ENCODE measurements around the gene PIK3C2G. TPM values are rescaled to one million over a fixed set of nuclear protein-coding genes. Genes with fewer than 3 reads are reported as not detected.
"Not testable (repeated sequence)": the region's sequence is repeated elsewhere in the genome, so short reads cannot be mapped to it uniquely, and the experiment has no call there.

PIK3C2G gene
- total RNA-seq, 1 donor from 2014 or later, result 0.69 TPM

- DNase-seq, result no peak
- no peak for ATAC-seq
- no peaks in the 10 kb centered on the region for H3K4me1 ChIP-seq
- H3K27me3 ChIP-seq, result no peaks in the 10 kb centered on the region
- H3K4me3 ChIP-seq, result no peak overlapping the region
- H3K9me3 ChIP-seq, result no peaks in the 10 kb centered on the region
- TF ChIP-seq CTCF (IDR thresholded peaks at IDR 0.05), result no peak
- intact Hi-C loops (cut with DNase I), result no loop called here
- H3K36me3 ChIP-seq, result no peaks in the 10 kb centered on the region
- H3K27ac ChIP-seq, result no peak overlapping the region
Measured at GRCh38 chr12:18254081-18254480, 7.2 kb upstream of the PIK3C2G start.

- H3K36me3 ChIP-seq; DNase-seq; H3K27ac ChIP-seq; H3K9me3 ChIP-seq; H3K4me1 ChIP-seq; ATAC-seq; H3K4me3 ChIP-seq; intact Hi-C loops (cut with DNase I); H3K27me3 ChIP-seq: not testable (repeated sequence)
Measured at GRCh38 chr12:18255004-18255403, 6.3 kb upstream of the PIK3C2G start.

- no peak for DNase-seq
- Histone ChIP-seq H3K27me3 (no peaks in the 10 kb centered on the region), H3K4me3 (no peak overlapping the region), H3K36me3 (no peaks in the 10 kb centered on the region), H3K9me3 (no peaks in the 10 kb centered on the region), H3K4me1 (no peaks in the 10 kb centered on the region), H3K27ac (no peak overlapping the region)
- ATAC-seq, result no peak
- intact Hi-C loops (cut with DNase I), result no loop called here
- no peak for TF ChIP-seq CTCF (IDR thresholded peaks at IDR 0.05)
Measured at GRCh38 chr12:18257251-18257650, 4.1 kb upstream of the PIK3C2G start.

- Histone ChIP-seq H3K27ac (no peak overlapping the region), H3K9me3 (no peaks in the 10 kb centered on the region), H3K4me3 (no peak overlapping the region), H3K4me1 (no peaks in the 10 kb centered on the region), H3K36me3 (no peaks in the 10 kb centered on the region), H3K27me3 (no peaks in the 10 kb centered on the region)
- ATAC-seq (no peak), DNase-seq (no peak)
- TF ChIP-seq CTCF (IDR thresholded peaks at IDR 0.05), result no peak
- intact Hi-C loops (cut with DNase I), result no loop called here
Measured at GRCh38 chr12:18258929-18259328, 2.4 kb upstream of the PIK3C2G start.

GRCh38 chr12:18259906-18260682 is 1.2 kb upstream of the PIK3C2G start:
- no peaks in the 10 kb centered on the region for H3K4me1 ChIP-seq
- intact Hi-C loops (cut with DNase I), result no loop called here
- no peak for TF ChIP-seq CTCF (IDR thresholded peaks at IDR 0.05)

GRCh38 chr12:18261906-18262305 is 588 bp downstream of the PIK3C2G start:
- H3K36me3 ChIP-seq, result no peaks in the 10 kb centered on the region
- no peak overlapping the region for H3K27ac ChIP-seq
- no peak overlapping the region for H3K4me3 ChIP-seq
- ATAC-seq (no peak), DNase-seq (no peak)
- TF ChIP-seq CTCF (IDR thresholded peaks at IDR 0.05), result no peak
- no peaks in the 10 kb centered on the region for H3K27me3 ChIP-seq
- H3K9me3 ChIP-seq, result no peaks in the 10 kb centered on the region
- intact Hi-C loops (cut with DNase I), result no loop called here
- no peaks in the 10 kb centered on the region for H3K4me1 ChIP-seq

More at GRCh38 chr12:18259906-18260682, 1.2 kb upstream of the PIK3C2G start:
- H3K27ac ChIP-seq, result no peak overlapping the region
- DNase-seq (no peak), ATAC-seq (no peak)
- H3K36me3 ChIP-seq, result no peaks in the 10 kb centered on the region
- no peaks in the 10 kb centered on the region for H3K27me3 ChIP-seq
- no peak overlapping the region for H3K4me3 ChIP-seq
- no peaks in the 10 kb centered on the region for H3K9me3 ChIP-seq

Measured in upper lobe of right lung (tissue), 1 donor.